Stimulated activated naive CD8-positive, alpha-beta T cell treated with anti-CD3 and anti-CD28 coated beads, Interleukin-15, Interleukin-2, amounts not matched to agents 100 U/mL and 50 U/mL, for 24 hours (primary cell): ENCODE results near the gene CSF1.

Experiments
- ATAC-seq: fragments of 150-1000 bp; cut with Tn5 transposase; one replicate; pipeline ENCODE4 v1.10.0; 2021
- DNase-seq: peaks from one replicate; pipeline ENCODE4 v3.0.0; 2021

The CSF1 gene

DNA sequence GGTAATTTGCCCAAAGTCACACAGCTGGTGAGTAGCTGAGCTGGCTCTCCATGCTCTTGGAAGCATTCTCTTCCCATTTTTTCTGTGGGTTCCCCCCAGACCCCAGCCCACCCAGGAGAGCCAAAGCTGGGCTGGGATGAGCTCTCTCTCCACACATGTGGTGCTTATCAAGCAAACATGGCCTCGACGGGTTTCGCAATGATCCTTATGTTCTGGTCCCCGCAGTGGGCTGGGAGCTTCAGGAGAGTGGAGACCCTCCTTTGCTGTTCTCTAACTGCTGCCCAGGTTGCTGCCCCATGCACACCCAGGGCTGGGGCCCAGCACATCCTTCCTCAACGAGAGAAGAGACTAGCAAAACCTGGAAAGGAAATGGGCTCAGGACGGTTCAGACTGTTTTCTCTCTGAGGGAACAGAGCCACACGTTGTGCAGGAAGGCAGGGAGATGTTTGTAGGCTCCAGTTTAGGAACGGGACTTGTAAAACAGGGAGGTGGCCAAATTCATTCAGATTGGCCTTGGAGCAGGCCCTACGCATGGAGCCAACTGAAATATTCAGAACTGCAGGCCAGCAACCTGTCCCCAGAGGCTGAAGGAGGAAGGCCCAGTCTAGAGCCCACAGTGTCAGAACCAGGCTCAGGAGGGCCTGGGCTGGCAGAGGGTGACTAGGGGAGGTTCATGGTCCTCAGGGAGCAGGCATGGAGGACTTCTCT, 27.2 kb upstream of the CSF1 start:
- ATAC-seq: no peak
- no peak for DNase-seq

DNA sequence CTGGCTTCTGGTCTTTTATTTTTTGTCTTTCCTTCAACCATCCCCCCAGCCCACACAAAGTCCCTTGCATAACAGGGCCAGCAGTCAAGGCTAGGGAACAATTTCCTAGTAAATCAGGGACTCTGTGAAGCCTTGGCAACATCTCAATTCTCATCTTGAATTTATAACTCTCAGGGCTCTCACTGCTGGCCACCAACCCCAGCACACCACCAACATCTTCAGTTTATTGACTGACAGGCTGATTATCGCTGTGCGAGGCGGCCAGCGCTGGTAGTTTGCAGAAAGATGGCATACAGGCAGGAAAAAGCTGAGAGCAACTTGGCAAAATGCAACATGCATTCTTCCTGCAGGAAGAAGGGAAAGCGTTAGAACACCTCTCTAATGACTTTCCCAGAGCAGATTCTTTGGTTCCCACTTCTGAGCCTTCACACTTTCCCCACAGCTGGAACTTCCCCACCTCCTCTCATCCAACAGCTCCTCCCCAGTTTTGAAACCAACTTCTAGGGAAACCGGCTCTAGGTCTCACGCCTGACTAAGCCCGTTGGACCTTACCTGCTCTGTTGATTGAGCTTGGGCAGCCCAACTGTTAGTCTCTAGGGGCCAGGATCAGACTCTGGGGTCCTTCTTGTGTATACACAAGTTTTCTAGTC, 26.3 kb upstream of the CSF1 start:
- no peak for DNase-seq
- no peak for ATAC-seq

DNA sequence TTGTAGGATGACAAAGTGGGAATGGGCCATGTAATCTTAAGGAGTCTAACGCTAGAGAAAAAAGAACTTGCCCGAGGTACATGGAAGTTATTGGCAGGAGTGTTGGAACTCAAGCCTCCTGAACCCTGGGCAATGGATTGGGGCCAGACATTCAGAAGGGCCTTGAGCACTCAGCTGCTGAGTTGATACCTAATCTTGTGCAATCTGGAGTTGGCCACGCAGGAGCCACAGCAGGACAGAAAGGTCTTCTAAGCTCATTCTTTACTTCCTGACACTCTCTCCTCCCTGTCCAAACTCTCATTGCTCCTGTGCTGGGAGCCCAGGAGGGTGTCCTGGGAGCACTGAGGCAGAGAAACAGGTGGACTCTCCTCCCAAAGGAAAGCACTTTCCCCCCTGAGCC, 25.1 kb upstream of the CSF1 start:
- ATAC-seq (no peak), DNase-seq (no peak)

DNA sequence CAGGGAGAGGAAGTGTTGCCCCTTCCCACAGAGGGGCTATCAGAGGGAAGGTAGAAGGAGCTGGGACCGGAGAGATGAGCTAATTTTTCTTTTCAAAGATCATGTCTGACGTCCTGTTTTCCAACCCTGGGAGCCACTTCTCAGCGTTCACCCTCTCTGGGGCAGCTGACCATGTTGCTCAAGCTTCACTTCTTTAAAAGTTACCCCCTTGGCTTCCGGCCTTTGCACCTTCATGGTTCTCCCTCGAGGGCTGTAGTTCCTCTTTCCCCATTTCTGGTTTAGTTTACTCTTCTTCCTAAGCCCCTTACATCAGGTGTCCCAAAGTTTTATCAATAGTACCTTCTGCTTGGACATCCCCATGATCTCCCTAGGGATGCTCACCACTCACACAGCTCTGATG, 23.8 kb upstream of the CSF1 start:
- ATAC-seq: no peak
- no peak for DNase-seq

DNA sequence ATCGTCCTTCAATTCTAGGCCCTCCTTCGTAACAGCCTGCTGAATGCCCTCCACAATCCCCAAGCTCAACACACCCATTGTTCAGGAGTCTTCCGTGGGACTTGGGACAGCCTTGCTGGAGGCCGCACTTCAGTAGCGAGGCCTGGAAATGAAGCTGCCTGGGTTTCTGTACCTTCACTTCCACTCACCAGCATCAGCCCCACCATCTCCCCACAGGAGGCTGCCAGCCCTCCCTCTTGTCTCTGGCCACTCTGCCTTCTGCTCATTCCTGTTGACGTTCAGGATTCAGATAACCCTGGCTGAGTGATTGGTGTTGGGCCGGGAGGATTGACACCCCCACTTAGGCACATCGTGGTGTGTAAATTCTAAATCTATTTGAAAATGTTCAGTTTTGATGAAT, 23.4 kb upstream of the CSF1 start:
- DNase-seq (no peak), ATAC-seq (no peak)

DNA sequence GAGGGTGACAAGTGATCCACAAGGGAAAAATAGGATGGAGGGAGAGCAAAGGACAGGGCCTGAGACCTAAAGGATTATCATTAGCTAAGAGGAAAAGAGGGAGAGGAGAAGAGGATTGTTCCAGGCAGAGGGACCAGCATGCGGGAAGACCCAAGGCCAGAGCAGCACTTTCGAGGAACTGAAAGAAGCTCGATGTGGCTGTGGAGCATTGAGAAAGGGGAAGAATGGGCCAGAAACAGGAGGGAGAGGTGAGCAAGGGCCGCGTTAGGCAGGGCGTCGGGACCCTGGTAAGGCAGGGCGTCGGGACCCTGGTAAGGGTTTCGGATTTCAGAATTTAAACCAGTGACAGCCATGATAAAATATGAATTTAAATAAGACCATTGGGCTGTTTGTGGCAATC, 22.8 kb upstream of the CSF1 start:
- ATAC-seq (no peak), DNase-seq (no peak)

DNA sequence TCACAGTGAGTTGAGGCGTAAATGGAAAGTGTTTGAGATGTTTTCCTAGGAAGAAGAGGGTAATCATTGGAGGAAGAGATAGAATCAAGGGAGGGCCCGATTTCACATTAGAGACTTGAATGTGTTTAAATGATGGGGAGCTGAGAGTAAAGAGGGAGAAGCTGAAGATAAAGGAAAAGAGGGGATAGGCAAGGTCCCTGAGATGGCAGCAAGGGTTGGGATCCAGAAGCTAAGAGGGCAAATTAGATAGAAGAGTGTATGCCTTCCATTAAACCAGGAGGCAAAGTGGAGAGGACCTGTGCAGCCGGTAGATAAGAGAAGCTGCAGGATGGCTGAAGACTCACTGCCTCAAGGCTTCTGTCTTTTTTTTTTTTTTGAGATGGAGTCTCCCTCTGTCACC, 21.6 kb upstream of the CSF1 start:
- DNase-seq: no peak
- no peak for ATAC-seq

DNA sequence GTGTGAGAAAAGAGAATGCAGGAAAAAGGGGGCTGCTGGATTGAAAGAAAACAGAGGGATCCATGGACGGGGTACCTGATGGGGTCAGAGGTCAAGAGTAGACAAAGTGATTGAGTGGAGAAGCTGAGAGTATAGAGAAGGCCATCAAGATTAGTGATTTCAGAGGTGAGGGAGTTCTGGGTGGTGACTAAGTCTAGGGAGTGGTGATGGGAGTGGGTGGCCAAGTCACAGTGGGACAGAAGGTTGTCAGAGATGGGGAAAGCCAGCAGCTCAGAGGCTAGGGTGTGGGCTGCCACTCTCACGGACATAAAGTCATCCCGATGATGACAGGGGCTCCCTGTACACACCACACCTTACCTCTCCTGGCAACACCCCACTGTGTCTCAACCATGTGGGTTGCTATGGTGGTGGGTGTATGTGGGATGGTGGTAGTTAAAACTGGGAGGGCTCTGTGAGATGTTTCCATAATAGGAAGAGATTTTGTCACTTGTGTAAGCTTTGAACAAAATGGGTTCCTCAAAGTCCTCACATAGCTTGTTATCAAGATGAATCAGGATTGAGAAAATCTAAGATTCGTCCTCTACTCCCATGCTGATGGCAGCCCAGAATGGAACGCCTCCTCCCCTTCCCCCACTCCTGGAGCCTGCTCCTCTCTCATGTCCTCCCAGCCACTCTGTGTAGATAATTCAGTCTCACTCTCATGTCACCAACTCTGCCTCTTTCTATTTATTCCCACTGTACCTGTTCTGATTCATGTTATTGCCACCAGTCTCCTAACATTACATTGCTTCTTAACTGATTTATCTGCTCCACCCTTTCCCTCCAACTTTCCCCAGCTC, 20.3 kb upstream of the CSF1 start:
- peak; percentile 92 for ATAC-seq
- DNase-seq: peak; percentile 74

DNA sequence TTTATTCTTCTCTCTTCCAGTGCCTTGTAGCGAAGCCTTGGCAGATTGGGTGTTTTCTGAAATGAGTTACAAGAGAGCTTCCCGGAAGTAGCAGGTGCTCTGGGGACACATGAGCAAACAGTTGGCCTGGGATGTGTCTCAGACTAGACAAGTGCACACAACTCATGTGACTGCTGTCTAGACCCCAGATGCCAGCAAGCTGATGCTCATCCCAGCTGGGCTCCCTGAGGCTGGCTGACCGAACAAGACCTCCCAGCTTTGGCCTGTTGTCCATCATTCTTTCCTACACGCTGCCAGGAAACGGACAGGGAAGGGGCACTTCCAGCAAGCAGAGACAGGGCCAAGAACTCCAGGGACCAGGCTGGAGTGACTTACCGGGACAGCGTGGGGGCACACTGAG, 18.7 kb upstream of the CSF1 start:
- ATAC-seq: no peak
- no peak for DNase-seq

DNA sequence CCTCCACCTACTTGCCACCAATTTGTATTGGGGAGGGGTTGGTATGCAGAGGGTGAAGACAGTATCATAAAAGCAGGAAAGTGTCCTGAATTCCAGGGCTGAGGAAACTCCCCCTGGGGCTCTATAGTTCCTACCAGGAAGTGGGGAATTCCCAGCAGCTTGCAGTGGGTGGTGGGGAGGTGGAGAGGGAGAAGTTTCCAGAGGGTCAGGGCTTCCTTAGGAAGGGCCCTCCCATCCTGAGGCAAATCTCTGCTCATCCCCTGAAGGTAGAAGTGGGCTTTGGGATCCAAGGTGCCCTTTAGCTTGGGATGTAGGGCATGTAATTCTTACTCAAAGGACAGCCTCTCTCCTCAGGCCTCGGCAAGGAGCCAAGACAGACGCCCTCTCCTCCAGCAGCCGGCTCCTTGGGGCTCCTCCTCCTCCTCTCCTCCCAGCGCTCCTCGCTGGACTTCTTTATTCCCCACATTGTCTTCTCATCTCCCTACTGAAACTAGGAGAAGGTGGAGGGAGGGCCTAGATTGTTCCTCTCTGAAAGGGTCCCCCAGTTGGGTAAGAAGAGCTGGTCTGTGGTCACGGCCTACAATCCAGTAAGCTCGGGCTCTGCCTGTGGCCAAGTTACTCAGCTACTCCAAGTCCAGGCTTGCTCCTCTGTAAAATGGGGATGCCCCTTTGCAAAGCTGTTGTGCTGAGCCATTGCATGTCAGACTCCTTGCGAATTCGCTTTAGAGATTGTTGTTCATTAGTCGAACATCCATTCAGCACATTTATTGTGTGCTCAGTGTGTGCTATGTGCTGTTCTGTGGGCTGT, 17.9 kb upstream of the CSF1 start:
- ATAC-seq: no peak
- no peak for DNase-seq

DNA sequence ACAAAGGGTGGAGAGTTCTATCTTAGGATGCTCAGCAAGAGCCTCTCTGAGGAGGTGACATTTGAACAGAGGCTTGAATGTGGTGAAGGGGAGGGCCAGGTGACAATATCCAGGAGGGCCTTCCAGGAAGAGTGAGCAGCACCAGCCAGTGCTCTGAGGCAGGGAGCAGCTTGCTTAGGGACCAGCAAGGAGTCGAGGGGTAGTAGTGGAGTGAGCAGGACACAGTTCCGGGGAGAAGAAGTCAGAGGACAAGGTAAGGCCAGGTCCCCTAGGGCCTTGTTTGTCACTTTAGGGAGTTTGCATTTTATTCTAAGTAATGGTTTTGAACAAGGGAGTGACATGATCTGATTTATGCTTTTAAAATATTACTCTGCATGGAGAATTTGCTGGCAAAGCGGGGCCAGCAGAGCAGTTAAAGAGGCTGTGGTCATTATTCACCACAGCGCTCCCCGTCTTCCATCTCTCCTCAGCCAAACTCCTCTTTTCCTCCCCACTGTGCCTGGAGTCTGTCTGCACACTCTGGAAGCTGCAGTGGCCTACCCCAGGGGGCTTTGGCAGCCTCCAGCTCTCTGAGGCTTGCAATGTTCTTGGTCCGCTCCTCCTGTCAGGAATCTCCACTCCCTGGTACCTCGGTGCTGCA, 17.0 kb upstream of the CSF1 start:
- no peak for ATAC-seq
- DNase-seq: no peak

DNA sequence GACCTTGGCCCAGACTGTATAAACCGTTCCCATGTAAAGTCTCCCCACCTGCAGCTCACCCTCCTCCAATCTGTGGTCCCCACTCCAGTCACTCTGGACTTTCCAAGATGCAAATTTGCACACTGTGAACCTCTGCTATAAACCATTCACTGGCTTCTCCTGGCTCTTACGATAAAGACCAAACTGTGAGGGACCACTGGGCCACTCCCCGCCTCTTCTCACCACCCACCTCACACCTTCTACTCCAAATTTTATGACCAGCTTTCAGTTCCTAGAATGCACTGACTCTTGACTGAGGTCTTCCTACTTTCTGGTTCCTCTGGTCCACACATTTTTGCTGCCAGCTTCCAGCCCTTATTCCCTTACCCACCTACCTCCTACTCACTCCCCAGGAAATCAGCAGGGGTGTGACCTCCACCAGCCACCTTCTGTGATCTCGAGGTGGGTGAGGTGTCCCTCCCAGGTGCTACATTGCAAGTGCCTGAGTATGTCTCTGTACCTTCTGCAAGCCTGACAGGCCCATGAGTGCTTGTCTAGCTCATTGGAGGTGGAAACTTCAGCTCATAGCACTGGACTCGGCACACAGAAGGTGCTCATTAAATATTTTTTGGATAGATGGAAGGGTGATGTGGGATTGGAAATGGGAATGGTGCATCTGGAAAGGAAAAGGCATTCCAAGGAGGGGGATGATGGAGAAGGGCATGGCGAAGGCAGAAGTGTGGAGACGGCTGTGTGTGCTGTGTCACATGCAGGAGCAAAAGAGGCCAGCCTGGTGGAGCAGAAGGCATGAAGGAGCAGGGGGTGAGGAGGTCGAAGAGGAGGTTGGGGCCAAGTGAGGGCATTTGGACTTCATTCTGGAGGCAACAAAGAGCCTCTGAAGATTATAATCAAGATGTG, 15.6 kb upstream of the CSF1 start:
- DNase-seq: peak; percentile 35
- ATAC-seq: peak; percentile 33

DNA sequence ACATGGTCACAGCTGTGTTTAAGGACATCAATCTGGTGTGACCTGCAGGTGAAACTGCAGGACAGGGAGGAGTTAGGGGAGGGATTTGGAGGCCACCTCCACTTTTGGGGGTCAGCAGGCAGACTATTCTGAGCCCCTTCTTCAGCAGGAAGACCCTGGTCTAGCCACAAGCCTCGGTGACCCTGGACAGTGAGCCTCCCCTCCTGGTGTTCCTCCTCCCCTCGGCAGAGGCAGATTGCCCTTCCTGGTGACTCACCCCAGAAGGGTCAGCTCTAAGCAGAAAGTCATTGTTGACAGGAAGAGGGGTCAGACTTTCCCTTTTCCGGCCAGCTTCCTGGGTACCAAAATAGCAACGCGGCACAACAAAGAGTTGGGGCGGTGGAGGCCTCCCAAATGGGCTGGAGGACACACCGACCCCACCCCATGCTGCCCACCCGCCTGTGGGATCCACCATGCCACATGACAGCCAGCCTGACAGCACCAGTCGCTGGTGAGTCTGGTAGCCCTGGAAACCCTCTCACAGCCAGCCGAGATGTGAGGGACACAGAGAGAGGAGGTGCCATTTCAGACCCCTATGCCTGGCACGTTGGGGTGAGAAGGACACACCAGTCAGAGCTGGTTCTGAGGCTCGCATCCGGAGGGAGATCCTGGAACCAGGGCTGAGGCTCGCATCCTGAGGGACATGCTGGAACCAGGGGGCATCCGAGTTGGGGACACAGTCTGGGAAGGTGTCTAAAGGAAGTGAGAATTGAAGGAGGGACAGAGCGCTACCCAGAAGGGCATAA, 14.7 kb upstream of the CSF1 start:
- ATAC-seq (peak; percentile 34), DNase-seq (peak; percentile 48)

DNA sequence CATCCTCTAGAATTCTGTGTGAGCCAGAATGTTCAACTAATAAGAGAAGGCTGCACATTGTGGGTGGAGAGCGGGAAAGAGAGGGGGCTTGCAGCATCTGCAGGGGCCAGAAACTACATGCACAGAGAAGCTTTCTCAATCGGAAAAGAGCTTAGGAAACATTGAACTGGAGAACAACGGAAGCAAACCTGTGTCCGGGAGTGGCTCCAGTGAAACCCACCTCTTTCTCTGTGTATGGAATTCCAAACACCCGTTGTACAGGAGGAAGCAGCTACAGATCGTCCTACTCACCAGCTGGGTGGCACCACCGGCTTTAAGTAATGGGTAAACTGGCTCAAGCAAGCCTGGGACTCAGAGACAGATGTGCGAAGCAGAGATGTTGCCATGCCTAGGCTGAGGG, 14.0 kb upstream of the CSF1 start:
- ATAC-seq (no peak), DNase-seq (no peak)

DNA sequence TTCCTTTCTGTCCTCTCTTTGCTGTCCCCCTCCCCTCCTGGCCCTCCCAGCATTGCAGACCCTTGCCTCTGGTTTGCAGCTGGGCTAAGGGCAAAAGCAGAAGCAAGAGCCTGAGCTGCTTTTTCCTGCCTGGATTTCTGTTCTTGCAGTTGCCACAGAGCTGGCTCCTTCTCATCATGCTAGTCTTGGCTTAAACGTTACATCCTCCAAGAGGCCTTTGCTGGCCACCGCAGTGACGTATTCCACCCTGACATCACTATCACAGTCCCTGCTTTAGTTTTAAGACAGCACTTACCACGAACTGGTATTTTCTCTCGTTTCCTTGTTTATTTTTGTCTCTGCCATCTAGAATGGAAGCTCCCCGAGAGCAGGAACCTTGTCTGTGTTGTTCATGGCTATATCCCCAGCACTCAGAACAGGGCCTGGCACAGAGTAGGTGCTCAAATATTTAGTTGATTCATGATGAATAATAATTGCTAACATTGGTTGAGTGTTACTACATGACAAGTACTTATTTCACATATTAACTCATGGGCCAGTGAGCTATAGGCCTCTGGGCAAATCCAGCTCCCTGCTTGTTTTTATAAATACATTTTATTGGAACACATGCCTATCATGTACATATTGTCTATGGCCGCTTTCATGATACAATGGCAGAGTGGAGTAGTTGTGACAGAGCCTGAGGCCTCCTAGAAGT, 13.2 kb upstream of the CSF1 start:
- ATAC-seq: no peak
- DNase-seq: no peak

DNA sequence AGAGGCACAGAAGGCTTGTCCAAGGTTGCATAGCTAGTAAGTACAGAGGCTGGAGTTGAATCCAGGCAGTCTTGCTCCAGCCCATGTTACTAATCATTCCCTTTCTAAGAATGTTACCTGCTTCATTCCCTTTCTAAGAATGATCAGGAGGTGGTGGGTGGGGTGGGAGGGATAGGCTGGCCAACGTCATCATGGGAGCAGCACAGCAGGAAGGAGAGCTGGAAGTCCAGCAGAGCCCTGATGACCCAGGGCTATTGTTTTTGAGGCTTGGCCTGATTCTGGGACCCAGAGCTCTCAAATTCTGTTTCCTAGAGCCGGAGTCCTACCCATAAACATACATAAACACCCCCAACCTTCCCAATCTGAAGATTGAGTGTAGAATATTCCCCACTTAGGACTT, 11.8 kb upstream of the CSF1 start:
- DNase-seq (no peak), ATAC-seq (no peak)

DNA sequence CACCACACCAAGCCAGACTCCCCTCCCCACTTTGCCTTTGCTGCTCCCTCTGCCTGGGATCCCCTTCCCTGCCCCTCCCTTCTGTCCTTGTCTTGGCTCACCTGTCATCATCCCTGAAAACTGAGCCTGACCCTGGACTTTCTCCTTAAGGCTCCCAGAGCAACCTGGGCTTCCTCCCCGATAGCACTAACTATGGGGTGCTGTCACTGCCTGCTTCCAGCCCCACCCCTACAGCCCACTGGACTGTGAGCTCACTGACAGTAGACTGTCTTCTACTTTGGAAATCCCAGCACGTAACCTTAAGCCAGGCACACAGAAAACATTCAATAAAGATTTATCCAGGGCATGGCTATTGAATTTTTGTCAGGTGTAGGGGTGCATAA, 9.5 kb upstream of the CSF1 start:
- no peak for ATAC-seq
- no peak for DNase-seq

DNA sequence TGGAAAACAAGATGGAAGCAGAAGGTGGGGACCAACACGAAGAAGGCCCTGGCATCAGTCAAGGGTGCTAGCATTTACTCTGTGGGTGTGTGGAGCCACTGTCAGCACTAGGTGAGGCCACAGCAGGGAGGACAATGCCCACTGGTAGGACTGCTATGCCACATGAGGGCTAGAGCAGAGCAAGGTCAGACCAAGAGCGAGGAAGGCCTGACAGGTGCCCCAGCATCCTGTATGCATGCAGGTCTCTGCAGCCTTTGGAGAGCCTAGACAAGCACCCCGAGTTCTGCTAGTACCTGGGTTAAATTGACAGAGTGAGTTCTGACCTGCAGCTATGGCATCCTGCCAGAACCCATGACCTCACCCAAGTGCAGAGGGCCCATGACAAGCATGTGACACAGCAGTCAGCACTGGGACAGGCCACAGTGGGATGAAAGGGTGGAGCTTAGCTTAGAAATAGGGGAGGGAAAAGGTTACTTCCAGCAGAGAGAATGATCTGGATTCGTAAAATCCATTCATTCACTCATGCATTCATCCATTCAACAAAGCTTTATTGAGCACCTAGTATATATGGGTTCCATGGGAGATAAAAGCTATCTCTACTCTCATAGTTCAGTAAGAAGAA, 9.0 kb upstream of the CSF1 start:
- ATAC-seq: no peak
- DNase-seq: peak; percentile 44
